Osteocyte (in vitro differentiated cells): ENCODE data around the gene HLA-A. TPM values are rescaled to one million over a fixed set of nuclear protein-coding genes. Genes with fewer than 3 reads are reported as not detected.
"Not testable (repeated sequence)": the region's sequence is repeated elsewhere in the genome, so short reads cannot be mapped to it uniquely, and the experiment has no call there.

Experiments
- DNase-seq: peaks from one replicate; pipeline ENCODE4 v3.0.0; 2021; ENCODE audit warnings: mixed read lengths; ENCODE audit not compliant: unreplicated experiment; ENCODE audit errors: extremely low spot score
- H3K27ac Mint-ChIP-seq: one replicate; pipeline ENCODE4 v1.8.0; 2021; ENCODE audit warnings: mild to moderate bottlenecking, mixed read lengths; ENCODE audit not compliant: unreplicated experiment
- H3K27me3 Mint-ChIP-seq: one replicate; pipeline ENCODE4 v1.8.0; 2021; ENCODE audit warnings: mixed read lengths; ENCODE audit not compliant: unreplicated experiment
- H3K36me3 Mint-ChIP-seq: one replicate; pipeline ENCODE4 v1.8.0; 2021; ENCODE audit warnings: mixed read lengths; ENCODE audit not compliant: unreplicated experiment
- H3K4me1 Mint-ChIP-seq: one replicate; pipeline ENCODE4 v1.8.0; 2021; ENCODE audit warnings: mixed read lengths; ENCODE audit not compliant: unreplicated experiment
- H3K4me3 Mint-ChIP-seq: one replicate; pipeline ENCODE4 v1.8.0; 2021; ENCODE audit warnings: mild to moderate bottlenecking, moderate library complexity, mixed read lengths; ENCODE audit not compliant: unreplicated experiment
- H3K9me3 Mint-ChIP-seq: one replicate; pipeline ENCODE4 v1.8.0; 2021; ENCODE audit warnings: mixed read lengths; ENCODE audit not compliant: unreplicated experiment
- total RNA-seq: library from RNA; stranded (reverse); gene quantifications from 2 replicates; pipeline ENCODE4 v1.2.1, GENCODE V29; 2021
- TF ChIP-seq, protein P1 (sequence below): fragments of 200-600 bp; sonication (generic); IDR thresholded peaks from 2 replicates; pipeline ENCODE4 v1.5.0; 2021; ENCODE audit warnings: antibody characterized with exemption, mild to moderate bottlenecking, moderate library complexity

HLA-A gene
- total RNA-seq, 1 donor from 2014 or later = 293 TPM

DNA sequence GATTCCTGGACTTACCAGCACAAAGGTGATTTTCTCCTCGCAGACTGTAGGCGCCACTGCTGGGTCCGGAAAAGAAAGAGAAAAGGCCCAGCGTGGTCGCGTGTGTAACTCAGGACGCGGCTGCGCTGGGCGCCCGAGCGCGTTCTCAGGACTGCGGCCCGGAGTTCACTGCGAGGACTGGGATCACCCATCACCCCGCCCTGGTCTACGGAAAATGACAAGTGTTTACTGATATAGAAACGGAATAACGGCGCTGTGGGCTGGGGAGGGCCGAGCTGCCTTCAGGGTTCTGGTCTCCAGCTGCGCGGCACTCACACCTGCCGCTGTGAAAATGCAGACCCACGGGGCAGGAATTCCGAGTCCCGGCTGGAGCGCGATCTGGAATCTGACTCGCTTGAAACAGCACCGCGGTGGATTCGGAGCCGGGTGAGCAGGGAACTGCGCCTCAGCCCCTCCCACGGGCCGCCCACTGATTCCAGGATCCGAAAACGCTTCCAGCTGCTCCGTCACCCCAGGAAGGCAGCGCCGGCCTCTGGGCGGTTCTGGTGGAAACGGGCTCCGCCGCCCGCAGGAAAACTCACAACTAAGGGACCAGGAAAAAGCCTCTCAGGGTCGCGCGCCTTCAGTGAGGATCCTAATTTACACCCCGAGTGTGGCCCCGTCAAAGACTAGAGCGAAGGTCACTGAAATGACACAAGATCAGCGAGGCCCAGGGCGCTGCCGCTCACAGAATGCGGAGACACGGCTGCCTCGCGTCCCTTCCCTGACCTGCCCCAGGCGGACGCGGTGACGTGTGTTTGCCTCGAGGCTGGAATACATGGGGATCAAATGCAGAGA lies 34.5 kb downstream of the HLA-A start:
- H3K4me1 Mint-ChIP-seq = peaks cover 17% of the 10 kb centered on the region
- no peaks in the 10 kb centered on the region for H3K36me3 Mint-ChIP-seq
- peak; percentile 90 for DNase-seq
- H3K9me3 Mint-ChIP-seq = no peaks in the 10 kb centered on the region
- peak overlapping the region; percentile 88 for H3K4me3 Mint-ChIP-seq
- H3K27ac Mint-ChIP-seq = peak overlapping the region; percentile 89
- TF ChIP-seq, protein P1, sequence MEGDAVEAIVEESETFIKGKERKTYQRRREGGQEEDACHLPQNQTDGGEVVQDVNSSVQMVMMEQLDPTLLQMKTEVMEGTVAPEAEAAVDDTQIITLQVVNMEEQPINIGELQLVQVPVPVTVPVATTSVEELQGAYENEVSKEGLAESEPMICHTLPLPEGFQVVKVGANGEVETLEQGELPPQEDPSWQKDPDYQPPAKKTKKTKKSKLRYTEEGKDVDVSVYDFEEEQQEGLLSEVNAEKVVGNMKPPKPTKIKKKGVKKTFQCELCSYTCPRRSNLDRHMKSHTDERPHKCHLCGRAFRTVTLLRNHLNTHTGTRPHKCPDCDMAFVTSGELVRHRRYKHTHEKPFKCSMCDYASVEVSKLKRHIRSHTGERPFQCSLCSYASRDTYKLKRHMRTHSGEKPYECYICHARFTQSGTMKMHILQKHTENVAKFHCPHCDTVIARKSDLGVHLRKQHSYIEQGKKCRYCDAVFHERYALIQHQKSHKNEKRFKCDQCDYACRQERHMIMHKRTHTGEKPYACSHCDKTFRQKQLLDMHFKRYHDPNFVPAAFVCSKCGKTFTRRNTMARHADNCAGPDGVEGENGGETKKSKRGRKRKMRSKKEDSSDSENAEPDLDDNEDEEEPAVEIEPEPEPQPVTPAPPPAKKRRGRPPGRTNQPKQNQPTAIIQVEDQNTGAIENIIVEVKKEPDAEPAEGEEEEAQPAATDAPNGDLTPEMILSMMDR = peak; percentile 53
- peaks cover 43% of the 10 kb centered on the region for H3K27me3 Mint-ChIP-seq

- TF ChIP-seq, protein P1 = no peak
- Mint-ChIP-seq H3K27ac (peak overlapping the region; percentile 89), H3K4me3 (peak overlapping the region; percentile 88), H3K9me3 (no peaks in the 10 kb centered on the region), H3K4me1 (peaks cover 17% of the 10 kb centered on the region), H3K36me3 (no peaks in the 10 kb centered on the region), H3K27me3 (peaks cover 40% of the 10 kb centered on the region)
- no peak for DNase-seq
Measured at GRCh38 chr6:29977425-29977727, 35.0 kb downstream of the HLA-A start.

DNA sequence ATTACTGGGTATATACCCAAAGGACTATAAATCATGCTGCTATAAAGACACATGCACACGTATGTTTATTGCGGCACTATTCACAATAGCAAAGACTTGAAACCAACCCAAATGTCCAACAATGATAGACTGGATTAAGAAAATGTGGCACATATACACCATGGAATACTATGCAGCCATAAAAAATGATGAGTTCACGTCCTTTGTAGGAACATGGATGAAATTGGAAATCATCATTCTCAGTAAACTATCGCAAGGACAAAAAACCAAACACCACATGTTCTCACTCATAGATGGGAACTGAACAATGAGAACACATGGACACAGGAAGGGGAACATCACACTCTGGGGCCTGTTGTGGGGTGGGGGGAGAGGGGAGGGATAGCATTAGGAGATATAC lies 37.7 kb downstream of the HLA-A start:
- not testable (repeated sequence) for H3K4me3 Mint-ChIP-seq, DNase-seq, H3K9me3 Mint-ChIP-seq, H3K27ac Mint-ChIP-seq, H3K36me3 Mint-ChIP-seq
- Mint-ChIP-seq H3K4me1 (peaks cover 17% of the 10 kb centered on the region), H3K27me3 (peaks cover 22% of the 10 kb centered on the region)

DNA sequence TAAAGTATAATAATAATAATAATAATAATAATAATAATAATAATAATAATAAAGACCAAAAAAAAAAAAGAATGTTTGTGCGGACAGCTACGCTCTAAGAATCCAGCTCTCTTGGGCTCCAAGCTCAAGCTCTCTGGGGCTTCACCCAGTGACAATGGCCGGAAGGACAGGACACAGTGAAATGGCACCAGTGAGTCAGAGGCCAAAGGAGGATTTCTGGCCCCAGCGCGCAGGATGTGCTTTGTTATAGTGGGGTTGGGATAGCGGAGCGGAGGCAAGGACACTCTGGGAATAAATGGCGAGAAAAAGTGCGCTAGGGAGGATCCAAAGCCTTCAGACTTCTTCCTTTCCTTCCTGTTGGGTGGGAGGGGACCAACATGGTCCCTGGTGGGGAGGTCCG lies 38.2 kb downstream of the HLA-A start:
- H3K9me3 Mint-ChIP-seq = no peaks in the 10 kb centered on the region
- H3K27ac Mint-ChIP-seq = no peak overlapping the region

DNA sequence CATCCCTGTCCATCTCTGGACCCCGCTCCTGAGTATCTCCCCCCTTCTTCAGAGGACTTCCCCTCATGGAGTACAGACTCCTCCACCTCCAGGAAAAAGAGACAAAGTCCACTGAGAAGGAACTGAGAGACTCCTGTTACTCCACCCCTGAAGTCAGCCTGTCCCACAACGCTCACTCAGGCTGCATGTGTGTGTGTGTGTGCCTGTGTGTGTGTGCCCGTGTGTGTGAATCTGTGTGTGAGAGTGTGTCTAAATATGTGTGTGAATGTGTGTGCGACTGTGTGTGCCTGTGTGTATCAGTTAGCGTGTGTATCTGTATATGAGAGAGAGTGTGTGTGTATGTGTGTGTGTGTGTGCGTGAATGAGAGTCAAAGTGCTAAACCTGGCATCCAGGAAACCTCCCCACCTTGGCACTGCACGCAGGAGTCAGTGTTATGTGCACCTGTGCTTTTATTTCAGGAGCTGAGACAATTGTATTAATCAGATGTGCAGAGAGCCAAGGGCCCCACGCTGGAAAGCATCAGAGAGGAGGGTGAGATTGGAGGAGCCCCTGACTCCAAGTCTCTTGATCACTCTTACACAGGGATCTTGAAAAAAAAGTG lies 39.0 kb downstream of the HLA-A start:
- H3K27me3 Mint-ChIP-seq = peaks cover 9% of the 10 kb centered on the region
- no peak overlapping the region for H3K4me3 Mint-ChIP-seq
- DNase-seq = peak; percentile 54
- no peak overlapping the region for H3K27ac Mint-ChIP-seq
- peaks cover 7% of the 10 kb centered on the region for H3K4me1 Mint-ChIP-seq
- H3K36me3 Mint-ChIP-seq = no peaks in the 10 kb centered on the region
- TF ChIP-seq, protein P1 = no peak
- no peaks in the 10 kb centered on the region for H3K9me3 Mint-ChIP-seq

More for the DNA sequence above, 38.2 kb downstream of the HLA-A start:
- no peaks in the 10 kb centered on the region for H3K36me3 Mint-ChIP-seq
- peaks cover 17% of the 10 kb centered on the region for H3K27me3 Mint-ChIP-seq
- TF ChIP-seq, protein P1 = no peak
- peak; percentile 60 for DNase-seq
- H3K4me3 Mint-ChIP-seq = no peak overlapping the region
- peaks cover 14% of the 10 kb centered on the region for H3K4me1 Mint-ChIP-seq
